HepG2 (cell line): ENCODE data around the gene LRBA. TPM values are rescaled to one million over a fixed set of nuclear protein-coding genes. Genes with fewer than 3 reads are reported as not detected.

Experiments
- ATAC-seq: fragments of 200-7000 bp; cut with Tn5 transposase; 3 replicates; pipeline ENCODE4 v1.9.1; 2020; ENCODE audit warnings: mild to moderate bottlenecking, moderate library complexity
- BruUV-seq: library from RNA; stranded (reverse); fragments of 400-500 nt; replicated peaks from 2 replicates; lab custom pipeline; 2021; lab: Mats Ljungman, UMichigan
- CTCF ChIA-PET: fragments of 300-600 bp; formaldehyde crosslinking; extraction: SDS; loops from one replicate; lab custom pipeline; 2021; ENCODE audit warnings: low total read pairs, inconsistent platforms, low intra/inter-chr PET ratio; lab: Yijun Ruan, JAX
- POLR2A ChIA-PET: fragments of 350-600 bp; sonication (Branson Sonifier 250); formaldehyde crosslinking; loops from one replicate; lab custom pipeline; 2020; ENCODE audit warnings: antibody characterized with exemption, inconsistent platforms; lab: Yijun Ruan, JAX
- DNase-seq: peaks from one replicate; pipeline ENCODE4 v3.0.0-alpha.2; 2015; ENCODE audit warnings: low spot score
- FAIRE-seq: peaks from 3 replicates; lab custom pipeline; 2011; peaks lifted over from hg19 to GRCh38; lab: Jason Lieb, UNC
- H2AFZ ChIP-seq: one replicate; pipeline ENCODE4 v1.6.1; 2011; ENCODE audit warnings: low read length, inconsistent platforms
- H3K27ac ChIP-seq: fragments of 300-600 bp; 3 replicates; pipeline ENCODE4 v1.8.0; 2011; ENCODE audit warnings: mixed run types, mild to moderate bottlenecking, mixed read lengths, low read length, inconsistent platforms; ENCODE audit not compliant: insufficient read depth; ENCODE audit errors: extremely low read length
- H3K27me3 ChIP-seq, 2 experiments: fragments of 200-600 bp in 1 of 2; 2 replicates in 1 of 2; 3 replicates in 1 of 2; pipeline versions ENCODE4 v1.6.0 to v1.8.0; 2011; ENCODE audit warnings: low read length in 2 of 2, mild to moderate bottlenecking in 2 of 2, moderate library complexity in 2 of 2, inconsistent platforms in 1 of 2; ENCODE audit not compliant: insufficient read depth in 2 of 2, control insufficient read depth in 1 of 2
- H3K36me3 ChIP-seq, 2 experiments: fragments of 200-600 bp in 1 of 2; replicated peaks in 1 of 2; 2 replicates in 1 of 2; 3 replicates in 1 of 2; pipeline versions ENCODE4 v1.5.1 to v1.8.0; 2011; ENCODE audit warnings: low read length in 2 of 2, inconsistent platforms in 1 of 2; ENCODE audit not compliant: insufficient read depth in 2 of 2, control insufficient read depth in 1 of 2
- H3K4me1 ChIP-seq: 2 replicates; pipeline ENCODE4 v1.5.1; 2012; ENCODE audit warnings: low read length, inconsistent platforms; ENCODE audit not compliant: insufficient read depth
- H3K4me2 ChIP-seq: 2 replicates; pipeline ENCODE4 v1.6.0; 2011; ENCODE audit warnings: low read depth, low read length, inconsistent platforms
- H3K4me3 ChIP-seq, 3 experiments: fragments of 200-600 bp in 1 of 3; sonication (generic), shearing (Covaris generic) in 1 of 3; replicated peaks in 1 of 3; 2 replicates each; pipeline ENCODE4 v1.5.1; 2011 to 2016; ENCODE audit warnings: low read length in 3 of 3, inconsistent platforms in 2 of 3, low read depth in 2 of 3, mild to moderate bottlenecking in 2 of 3, control low read depth in 1 of 3, mixed read lengths in 1 of 3; ENCODE audit not compliant: insufficient read depth in 1 of 3
- H3K79me2 ChIP-seq: one replicate; pipeline ENCODE4 v1.6.1; 2011; ENCODE audit warnings: low read length, inconsistent platforms; ENCODE audit not compliant: insufficient read depth
- H3K9ac ChIP-seq: 2 replicates; pipeline ENCODE4 v1.6.0; 2011; ENCODE audit warnings: mild to moderate bottlenecking, low read depth, low read length, inconsistent platforms; ENCODE audit not compliant: insufficient read depth
- H3K9me3 ChIP-seq: 2 replicates; pipeline ENCODE4 v1.5.1; 2012; ENCODE audit warnings: mild to moderate bottlenecking, low read length
- H4K20me1 ChIP-seq: 2 replicates; pipeline ENCODE4 v1.6.0; 2011; ENCODE audit warnings: inconsistent platforms, mild to moderate bottlenecking, low read length, moderate library complexity; ENCODE audit not compliant: insufficient read depth
- ARNT2 ChIP-seq: sonication (generic); formaldehyde crosslinking; IDR thresholded peaks from 2 replicates; pipeline ENCODE4 v1.8.0; 2022; ENCODE audit warnings: mild to moderate bottlenecking, low read depth, missing genetic modification reagents, moderate library complexity
- KLF12 ChIP-seq: sonication (generic); formaldehyde crosslinking; IDR thresholded peaks from 2 replicates; pipeline ENCODE4 v1.4.0; 2020; ENCODE audit warnings: missing genetic modification reagents, borderline replicate concordance
- NCOR1 ChIP-seq: fragments of 200-600 bp; sonication (generic); IDR thresholded peaks from 2 replicates; pipeline ENCODE4 v1.7.0; 2017; ENCODE audit warnings: antibody characterized with exemption, low read length, borderline replicate concordance
- THYN1 ChIP-seq: sonication (generic); formaldehyde crosslinking; IDR thresholded peaks from 2 replicates; pipeline ENCODE4 v1.8.1; 2023; ENCODE audit warnings: low read depth, mild to moderate bottlenecking, moderate library complexity, missing genetic modification reagents, borderline replicate concordance
- ZNF878 ChIP-seq: sonication (generic); formaldehyde crosslinking; IDR thresholded peaks from 2 replicates; pipeline ENCODE4 v1.8.1; 2023; ENCODE audit warnings: mild to moderate bottlenecking, missing genetic modification reagents, moderate library complexity
- WGBS: methylation state at CpG from one replicate; pipeline ENCODE4 v1.1.6; 2017; ENCODE audit warnings: low lambda C conversion rate; 5-methylcytosine and 5-hydroxymethylcytosine counted together
- in situ Hi-C: cut with HindIII; loops from 2 replicates; pipeline ENCODE4 v1.10.0; 2017; ENCODE audit warnings: low pct_unique_long_range_greater_than_20kb; ENCODE audit not compliant: extremely low pct_ligation_motif_present
- intact Hi-C: fragments of 100-400 bp; cut with micrococcal nuclease; formaldehyde crosslinking; loops from one replicate; pipeline ENCODE4 v1.10.0; 2022; ENCODE audit not compliant: unreplicated experiment
- polyA plus RNA-seq, 8 experiments: library from polyadenylated mRNA; depleted of rRNA in 3 of 8; stranded (reverse) in 7 of 8; unstranded in 1 of 8; fragments of >200 nt; fragmentation: Illumina TruSeq in 4 of 8; extraction: Trizol in 4 of 8; gene quantifications; 2 replicates each; pipeline versions ENCODE4 v1.2.1 to v1.2.3, GENCODE V29; 2011 to 2016; ENCODE audit warnings: low read depth in 4 of 8, missing spikeins in 1 of 8, mixed read lengths in 1 of 8; ENCODE audit not compliant: insufficient read depth in 1 of 8
- total RNA-seq, 5 experiments: library from RNA; depleted of rRNA; stranded (reverse); fragments of >200 nt; fragmentation: Illumina TruSeq; extraction: Trizol; gene quantifications; 2 replicates each; pipeline ENCODE4 v1.2.3, GENCODE V29; 2016; ENCODE audit warnings: low read depth in 1 of 5
- TF ChIP-seq, protein P1 (sequence below): sonication (generic); formaldehyde crosslinking; IDR thresholded peaks from 2 replicates; pipeline ENCODE4 v1.4.0; 2020; ENCODE audit warnings: mild to moderate bottlenecking, missing genetic modification reagents, borderline replicate concordance

The LRBA gene
- total and polyA plus RNA-seq, 2 of the 13 experiments (the other 11 are each of a cell fraction or from before 2014, with no cell fraction given): 21.0 to 37.2 TPM

DNA sequence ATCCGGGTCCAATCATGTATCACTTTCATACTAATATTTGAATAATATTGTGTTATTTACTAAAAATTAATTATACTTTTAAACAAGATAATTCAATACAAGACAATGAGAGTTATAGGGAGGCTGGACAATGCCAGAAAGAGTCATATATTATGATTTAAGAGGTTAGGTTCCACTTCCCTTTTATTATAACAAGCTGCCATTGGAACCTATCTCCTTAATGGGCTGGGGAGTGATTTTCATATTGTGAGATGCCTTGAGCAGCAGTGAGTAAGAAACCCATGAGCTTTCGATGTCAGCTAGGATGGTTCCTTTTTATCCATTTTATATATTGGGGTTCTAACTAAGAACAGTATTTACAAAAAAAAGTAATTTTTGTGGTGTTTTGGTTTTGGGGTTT lies 341.3 kb downstream of the LRBA start:
- no peak for DNase-seq
- Histone ChIP-seq H3K4me3 (no peak overlapping the region), H3K4me1 (no peaks in the 10 kb centered on the region; the same call in 1 of the 2 replicates), H3K79me2 (no peaks in the 10 kb centered on the region), H4K20me1 (no peaks in the 10 kb centered on the region), H3K9ac (no peak overlapping the region), H3K4me2 (no peak overlapping the region), H3K27me3 (no peaks in the 10 kb centered on the region), H3K27ac (no peak overlapping the region), H2AFZ (no peak overlapping the region), H3K9me3 (no peaks in the 10 kb centered on the region), H3K36me3 (no peaks in the 10 kb centered on the region; a peak in 1 of 5 replicates)
- in situ Hi-C loops (no loop called here), intact Hi-C loops (no loop called here)
- FAIRE-seq: no peak
- ChIA-PET CTCF (no interaction called here), POLR2A (no interaction called here)
- no peak for ATAC-seq
- no peak for TF ChIP-seq ARNT2 (CRISPR knock-in tag)
- 94% methylated on average over 2 of the region's 2 CpGs for WGBS
- no TSS peak for BruUV-seq

DNA sequence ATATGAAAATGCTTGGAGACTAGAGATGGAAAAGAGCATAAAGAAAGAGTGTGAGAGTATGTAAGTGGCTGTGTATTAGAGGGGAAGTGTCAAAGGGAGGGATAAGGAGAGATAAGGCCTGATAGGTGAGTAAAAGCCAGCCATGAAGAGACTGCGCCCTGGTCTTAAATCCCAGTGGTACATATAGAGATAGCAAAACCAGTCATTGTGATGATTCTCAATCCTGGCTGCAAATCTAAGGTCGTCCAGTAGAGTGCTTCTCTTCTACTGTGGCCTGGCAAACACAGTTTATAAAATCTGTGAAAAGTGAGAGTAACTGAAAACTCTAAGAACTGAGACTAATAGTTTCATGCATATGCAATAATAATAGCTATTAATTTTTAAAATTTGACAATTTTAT lies 346.3 kb downstream of the LRBA start:
- WGBS: 88% methylated on average over 2 of the region's 2 CpGs
- H3K9me3 ChIP-seq: no peaks in the 10 kb centered on the region
- ChIA-PET CTCF (no interaction called here), POLR2A (no interaction called here)
- no peak overlapping the region for H3K27ac ChIP-seq
- DNase-seq (no peak), FAIRE-seq (no peak), ATAC-seq (peak; percentile 57)
- H3K4me2 ChIP-seq: no peak overlapping the region
- TF ChIP-seq NCOR1 (no peak), KLF12 (CRISPR knock-in tag) (no peak), THYN1 (CRISPR knock-in tag) (no peak), ZNF878 (CRISPR knock-in tag) (no peak)
- TF ChIP-seq, protein P1, sequence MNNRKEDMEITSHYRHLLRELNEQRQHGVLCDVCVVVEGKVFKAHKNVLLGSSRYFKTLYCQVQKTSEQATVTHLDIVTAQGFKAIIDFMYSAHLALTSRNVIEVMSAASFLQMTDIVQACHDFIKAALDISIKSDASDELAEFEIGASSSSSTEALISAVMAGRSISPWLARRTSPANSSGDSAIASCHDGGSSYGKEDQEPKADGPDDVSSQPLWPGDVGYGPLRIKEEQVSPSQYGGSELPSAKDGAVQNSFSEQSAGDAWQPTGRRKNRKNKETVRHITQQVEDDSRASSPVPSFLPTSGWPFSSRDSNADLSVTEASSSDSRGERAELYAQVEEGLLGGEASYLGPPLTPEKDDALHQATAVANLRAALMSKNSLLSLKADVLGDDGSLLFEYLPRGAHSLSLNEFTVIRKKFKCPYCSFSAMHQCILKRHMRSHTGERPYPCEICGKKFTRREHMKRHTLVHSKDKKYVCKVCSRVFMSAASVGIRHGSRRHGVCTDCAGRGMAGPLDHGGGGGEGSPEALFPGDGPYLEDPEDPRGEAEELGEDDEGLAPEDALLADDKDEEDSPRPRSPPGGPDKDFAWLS (CRISPR knock-in tag): no peak
- in situ Hi-C loops (no loop called here), intact Hi-C loops (no loop called here)
- no peaks in the 10 kb centered on the region for H3K4me1 ChIP-seq
- H3K79me2 ChIP-seq: no peaks in the 10 kb centered on the region
- no peaks in the 10 kb centered on the region for H4K20me1 ChIP-seq
- no peaks in the 10 kb centered on the region for H3K27me3 ChIP-seq
- H3K9ac ChIP-seq: no peak overlapping the region
- no TSS peak for BruUV-seq
- no peaks in the 10 kb centered on the region; a peak in 1 of 5 replicates for H3K36me3 ChIP-seq
- H2AFZ ChIP-seq: no peak overlapping the region
- H3K4me3 ChIP-seq: no peak overlapping the region
